Measurements from ENCODE around the gene PTOV1. TPM values are rescaled to one million over a fixed set of nuclear protein-coding genes. Genes with fewer than 3 reads are reported as not detected.

The PTOV1 gene
- total and polyA plus RNA-seq, 4 donors = 62.9 to 115 (median 89.4) TPM

- H3K9ac ChIP-seq (ENCODE audit: insufficient read depth in 1 of 2, low read length in 2 of 2) = peak overlapping the region in 1 of 2 donors; percentile 67
- H3K9me3 ChIP-seq (ENCODE audit: control insufficient read depth in 4 of 4, insufficient read depth in 3 of 4, low read length in 3 of 4) = peaks cover 0 to 8% (median under 1%) of the 10 kb centered on the region in 4 donors
- no peaks in the 10 kb centered on the region for H3K27me3 ChIP-seq (ENCODE audit: control insufficient read depth in 3 of 3, insufficient read depth in 3 of 3, low read length in 2 of 3)
- ATAC-seq (ENCODE audit: insufficient read depth, low FRiP score) = no peak
- 2 to 4% methylated on average over 55 to 78 of the region's 78 CpGs for WGBS, 2 donors
- peaks cover 0 to 22% (median 13%) of the 10 kb centered on the region in 5 donors for H3K4me1 ChIP-seq (ENCODE audit: control insufficient read depth in 5 of 5, insufficient read depth in 5 of 5, low read length in 5 of 5)
- peak; percentile 71 to 82 (median 76) for DNase-seq
- H3K27ac ChIP-seq (ENCODE audit: low read depth in 1 of 2, low read length in 1 of 2) = peak overlapping the region; percentile 99
- TF ChIP-seq CTCF (IDR thresholded peaks at IDR 0.05; ENCODE audit: control extremely low read depth, extremely low read depth) = no peak
- H3K36me3 ChIP-seq (ENCODE audit: control insufficient read depth in 4 of 4, insufficient read depth in 4 of 4, low read length in 4 of 4) = peaks cover 0 to 24% (median 15%) of the 10 kb centered on the region in 4 donors
- H3K4me3 ChIP-seq = peak overlapping the region; percentile 87
Observed at GRCh38 chr19:49851456-49852259, 699 bp downstream of the PTOV1 start.

GRCh38 chr19:49852631-49853126 is 1.7 kb downstream of the PTOV1 start:
- no peak overlapping the region for H3K4me3 ChIP-seq
- peak overlapping the region in 1 of 2 donors; percentile 67 for H3K9ac ChIP-seq (ENCODE audit: insufficient read depth in 1 of 2, low read length in 2 of 2)
- TF ChIP-seq CTCF (IDR thresholded peaks at IDR 0.05; ENCODE audit: control extremely low read depth, extremely low read depth) = no peak
- ATAC-seq (ENCODE audit: insufficient read depth, low FRiP score) (no peak), DNase-seq (no peak)
- H3K4me1 ChIP-seq (ENCODE audit: control insufficient read depth in 5 of 5, insufficient read depth in 5 of 5, low read length in 5 of 5) = peaks cover 0 to 22% (median 13%) of the 10 kb centered on the region in 5 donors
- peaks cover 0 to 8% (median under 1%) of the 10 kb centered on the region in 4 donors for H3K9me3 ChIP-seq (ENCODE audit: control insufficient read depth in 4 of 4, insufficient read depth in 3 of 4, low read length in 3 of 4)
- no peak overlapping the region for H3K27ac ChIP-seq (ENCODE audit: low read depth in 1 of 2, low read length in 1 of 2)
- H3K36me3 ChIP-seq (ENCODE audit: control insufficient read depth in 4 of 4, insufficient read depth in 4 of 4, low read length in 4 of 4) = peaks cover 0 to 31% (median 23%) of the 10 kb centered on the region in 4 donors
- no peaks in the 10 kb centered on the region for H3K27me3 ChIP-seq (ENCODE audit: control insufficient read depth in 3 of 3, insufficient read depth in 3 of 3, low read length in 2 of 3)
- WGBS, 2 donors = 69 to 85% methylated on average over 14 of the region's 14 CpGs

- ATAC-seq (ENCODE audit: insufficient read depth, low FRiP score) = no peak
- H3K27ac ChIP-seq (ENCODE audit: low read depth in 1 of 2, low read length in 1 of 2) = no peak overlapping the region
- H3K4me1 ChIP-seq (ENCODE audit: control insufficient read depth in 5 of 5, insufficient read depth in 5 of 5, low read length in 5 of 5) = peaks cover 0 to 22% (median 13%) of the 10 kb centered on the region in 5 donors
- H3K4me3 ChIP-seq = no peak overlapping the region
- peaks cover 0 to 8% (median under 1%) of the 10 kb centered on the region in 4 donors for H3K9me3 ChIP-seq (ENCODE audit: control insufficient read depth in 4 of 4, insufficient read depth in 3 of 4, low read length in 3 of 4)
- 87 to 95% methylated on average over 10 of the region's 10 CpGs for WGBS, 2 donors
- H3K36me3 ChIP-seq (ENCODE audit: control insufficient read depth in 4 of 4, insufficient read depth in 4 of 4, low read length in 4 of 4) = peaks cover 0 to 38% (median 31%) of the 10 kb centered on the region in 4 donors
- no peak overlapping the region for H3K9ac ChIP-seq (ENCODE audit: insufficient read depth in 1 of 2, low read length in 2 of 2)
- TF ChIP-seq CTCF (IDR thresholded peaks at IDR 0.05; ENCODE audit: control extremely low read depth, extremely low read depth) = no peak
- no peak for DNase-seq
- H3K27me3 ChIP-seq (ENCODE audit: control insufficient read depth in 3 of 3, insufficient read depth in 3 of 3, low read length in 2 of 3) = no peaks in the 10 kb centered on the region
Observed at GRCh38 chr19:49853852-49854377, 3.0 kb downstream of the PTOV1 start.
